GM06990 (cell line): ENCODE measurements around the gene SARNP.

Experiments used
- DNase-seq: peaks from one replicate; pipeline ENCODE4 v3.0.0-alpha.2; 2011; ENCODE audit not compliant: insufficient read length; ENCODE audit errors: extremely low read depth
- H3K27me3 ChIP-seq: replicated peaks from 2 replicates; pipeline ENCODE4 v1.6.0; 2011; ENCODE audit warnings: low read length; ENCODE audit not compliant: control insufficient read depth, insufficient read depth
- H3K36me3 ChIP-seq: 2 replicates; pipeline ENCODE4 v1.5.1; 2011; ENCODE audit warnings: low read length; ENCODE audit not compliant: control insufficient read depth, insufficient read depth
- H3K4me3 ChIP-seq: replicated peaks from 2 replicates; pipeline ENCODE4 v1.5.1; 2011; ENCODE audit warnings: low read depth, mild to moderate bottlenecking, control low read depth, low read length
- CTCF ChIP-seq: IDR thresholded peaks from 2 replicates; pipeline ENCODE4 v1.5.1; 2011; ENCODE audit warnings: low read length, control low read depth, mild to moderate bottlenecking, inconsistent platforms; ENCODE audit not compliant: insufficient read depth, poor library complexity, severe bottlenecking

The SARNP gene

GRCh38 chr12:55724226-55724939, 93.1 kb downstream of the SARNP start:
- no peaks in the 10 kb centered on the region for H3K27me3 ChIP-seq
- no peak for DNase-seq

DNA sequence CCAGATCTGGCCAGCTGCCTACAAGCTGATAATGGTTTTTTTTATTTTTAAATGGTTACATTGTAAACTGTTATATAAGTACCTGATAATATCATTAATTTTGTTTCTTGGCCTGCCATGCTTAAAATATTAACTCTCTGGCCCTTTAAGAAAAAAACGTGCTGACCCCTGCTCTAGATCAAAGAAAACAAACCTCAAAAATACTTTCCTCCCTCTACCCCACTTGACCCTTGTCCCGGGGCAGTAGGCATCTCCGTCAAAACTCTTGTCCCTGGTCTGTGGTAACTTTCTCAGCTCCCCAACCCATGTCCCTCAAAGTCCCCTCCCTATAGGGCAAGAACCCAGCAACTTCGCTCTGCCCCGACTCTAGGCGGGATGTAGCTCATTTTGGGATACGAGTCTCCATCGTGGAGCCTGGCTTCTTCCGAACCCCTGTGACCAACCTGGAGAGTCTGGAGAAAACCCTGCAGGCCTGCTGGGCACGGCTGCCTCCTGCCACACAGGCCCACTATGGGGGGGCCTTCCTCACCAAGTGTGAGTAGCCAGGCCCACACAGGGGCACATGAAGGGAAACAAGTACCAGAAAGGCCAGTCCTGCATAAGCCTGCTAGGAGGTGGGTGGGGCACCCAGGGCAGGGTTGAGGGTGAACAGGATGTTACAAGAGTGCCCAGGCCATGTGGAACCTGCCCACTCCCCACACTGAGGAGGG, 93.9 kb downstream of the SARNP start:
- Histone ChIP-seq H3K4me3 (no peak overlapping the region), H3K36me3 (peaks cover 9% of the 10 kb centered on the region), H3K27me3 (no peaks in the 10 kb centered on the region)
- TF ChIP-seq CTCF: no peak
- DNase-seq: no peak

More at GRCh38 chr12:55724226-55724939, 93.1 kb downstream of the SARNP start:
- Histone ChIP-seq H3K36me3 (peaks cover 9% of the 10 kb centered on the region), H3K4me3 (no peak overlapping the region)
- peak; percentile 75 for TF ChIP-seq CTCF

GRCh38 chr12:55722948-55723347, 94.6 kb downstream of the SARNP start:
- Histone ChIP-seq H3K27me3 (no peaks in the 10 kb centered on the region), H3K36me3 (peaks cover 9% of the 10 kb centered on the region), H3K4me3 (no peak overlapping the region)
- no peak for DNase-seq
- TF ChIP-seq CTCF: no peak

- Histone ChIP-seq H3K27me3 (no peaks in the 10 kb centered on the region), H3K36me3 (peaks cover 9% of the 10 kb centered on the region), H3K4me3 (no peak overlapping the region)
- DNase-seq: no peak
- TF ChIP-seq CTCF: no peak
Observed at GRCh38 chr12:55721601-55722213, 95.8 kb downstream of the SARNP start.

GRCh38 chr12:55720894-55721444, 96.6 kb downstream of the SARNP start:
- no peak overlapping the region for H3K4me3 ChIP-seq
- TF ChIP-seq CTCF: peak; percentile 38
- H3K36me3 ChIP-seq: peaks cover 8% of the 10 kb centered on the region
- no peaks in the 10 kb centered on the region for H3K27me3 ChIP-seq
- DNase-seq: no peak
